Endometrial microvascular endothelial cells (primary cell): ENCODE measurements around the gene CLUH. TPM values are rescaled to one million over a fixed set of nuclear protein-coding genes. Genes with fewer than 3 reads are reported as not detected.
"Not testable (repeated sequence)": the region's sequence is repeated elsewhere in the genome, so short reads cannot be mapped to it uniquely, and the experiment has no call there.

Source experiments
- in situ Hi-C: cut with HindIII; loops from 2 replicates; pipeline ENCODE4 v1.10.0; 2017; ENCODE audit warnings: low sequenced_read_pairs, low pct_unique_long_range_greater_than_20kb; ENCODE audit errors: inconsistent ontology term
- total RNA-seq: library from RNA; depleted of rRNA; stranded (reverse); fragments of >200 nt; gene quantifications from one replicate; pipeline ENCODE4 v1.2.3, GENCODE V29; 2015; ENCODE audit errors: inconsistent ontology term

Gene CLUH
- total RNA-seq, 1 donor from 2014 or later: 77.7 TPM

- in situ Hi-C loops: not testable (repeated sequence)
These were observed 51.2 kb downstream of the CLUH start for GRCh38 chr17:2660410-2660809.

- in situ Hi-C loops: not testable (repeated sequence)
These were observed 52.2 kb downstream of the CLUH start for GRCh38 chr17:2659337-2659736.

- in situ Hi-C loops: no loop called here
These were observed 55.3 kb downstream of the CLUH start for GRCh38 chr17:2656283-2656682.

- in situ Hi-C loops: no loop called here
These were observed 56.0 kb downstream of the CLUH start for GRCh38 chr17:2655546-2655945.

GRCh38 chr17:2652911-2653310 lies 58.7 kb downstream of the CLUH start:
- in situ Hi-C loops: not testable (repeated sequence)

- in situ Hi-C loops: no loop called here
These were observed 62.4 kb downstream of the CLUH start for GRCh38 chr17:2649191-2649590.

GRCh38 chr17:2647957-2648356 lies 63.6 kb downstream of the CLUH start:
- in situ Hi-C loops: no loop called here

GRCh38 chr17:2644971-2645370 lies 66.6 kb downstream of the CLUH start:
- in situ Hi-C loops: no loop called here

Other genes with a start within 250 kb of the CLUH start
- 26.0 TPM for gene METTL16, start 199.9 kb downstream of the CLUH start, total RNA-seq
- 48.4 TPM for gene PAFAH1B1, start 118.1 kb downstream of the CLUH start, total RNA-seq
- gene CCDC92B, start 37.9 kb upstream of the CLUH start, total RNA-seq: not detected
- gene RAP1GAP2, start 84.7 kb upstream of the CLUH start, total RNA-seq: 2.5 TPM